Lower leg skin (tissue), 3 donors: ENCODE results near the gene PROC.

Experiments
- CTCF ChIP-seq, 3 donors: fragments of 450-650 bp; IDR thresholded peaks; one replicate each; pipeline ENCODE4 v1.5.1; 2016; ENCODE audit warnings: antibody characterized with exemption in 3 of 3, mild to moderate bottlenecking in 3 of 3, moderate library complexity in 2 of 3
- POLR2A ChIP-seq, 2 donors: fragments of 450-650 bp; IDR thresholded peaks; one replicate each; pipeline ENCODE4 v1.6.1; 2016 to 2017; ENCODE audit warnings: antibody characterized with exemption in 2 of 2, mild to moderate bottlenecking in 1 of 2, moderate library complexity in 1 of 2

GRCh38 chr2:127386764-127387654 is 31.2 kb upstream of the PROC start:
- TF ChIP-seq CTCF (IDR thresholded peaks at IDR 0.05) (peak in 1 of 3 donors; percentile 32), POLR2A (IDR thresholded peaks at IDR 0.05) (no peak)
